OCI-LY7 (cell line): ENCODE data around the gene IQCH.

Experiments
- CTCF ChIP-seq: fragments of 200-600 bp; sonication (generic); conservative IDR thresholded peaks from 2 replicates; pipeline ENCODE4 v1.5.1; 2014; ENCODE audit warnings: mild to moderate bottlenecking, antibody characterized with exemption, low read length, moderate library complexity, mixed read lengths
- EZH2phosphoT487 ChIP-seq: fragments of 200-600 bp; sonication (generic); IDR thresholded peaks from 2 replicates; pipeline ENCODE4 v1.6.1; 2018; ENCODE audit warnings: low read depth, borderline replicate concordance, mild to moderate bottlenecking, mixed run types, antibody characterized with exemption, low read length, moderate library complexity, mixed read lengths

GRCh38 chr15:67549736-67550135 lies 295.1 kb downstream of the IQCH start:
- TF ChIP-seq CTCF (no peak), EZH2phosphoT487 (no peak)
